Transverse colon (tissue), 4 donors: ENCODE measurements around the gene LMO1. TPM values are rescaled to one million over a fixed set of nuclear protein-coding genes. Genes with fewer than 3 reads are reported as not detected.

Source experiments
- DNase-seq: peaks from one replicate; pipeline ENCODE4 v3.0.0-alpha.2; 2019
- H3K27ac ChIP-seq, 4 donors: fragments of 200-600 bp; sonication (generic); 2 replicates each; pipeline ENCODE4 v1.5.1; 2016 to 2018; ENCODE audit warnings: inconsistent platforms in 4 of 4
- H3K27me3 ChIP-seq: fragments of 200-600 bp; sonication (generic); 2 replicates; pipeline ENCODE4 v1.5.1; 2017; ENCODE audit warnings: inconsistent platforms
- H3K36me3 ChIP-seq, 4 donors: fragments of 200-600 bp; sonication (generic); 2 replicates each; pipeline ENCODE4 v1.5.1; 2017 to 2019; ENCODE audit warnings: inconsistent platforms in 4 of 4
- H3K4me1 ChIP-seq, 4 donors: fragments of 200-600 bp; sonication (generic); 2 replicates each; pipeline ENCODE4 v1.5.1; 2017 to 2020; ENCODE audit warnings: inconsistent platforms in 4 of 4
- H3K4me3 ChIP-seq, 4 donors: fragments of 200-600 bp; sonication (generic); 1 replicate in 1 of 4; 2 replicates in 3 of 4; pipeline versions ENCODE4 v1.5.1 to v1.6.1; 2017 to 2019; ENCODE audit warnings: inconsistent platforms in 4 of 4
- H3K9me3 ChIP-seq, 2 donors: fragments of 200-600 bp; sonication (generic); 2 replicates each; pipeline ENCODE4 v1.5.1; 2017 to 2019; ENCODE audit warnings: inconsistent platforms in 2 of 2
- EP300 ChIP-seq: sonication (generic); formaldehyde crosslinking; IDR thresholded peaks from one replicate; pipeline ENCODE4 v1.6.1; 2017; ENCODE audit warnings: antibody characterized with exemption, low read depth
- POLR2A ChIP-seq: fragments of 450-650 bp; IDR thresholded peaks from one replicate; pipeline ENCODE4 v1.6.1; 2016; ENCODE audit warnings: antibody characterized with exemption, mild to moderate bottlenecking, moderate library complexity
- POLR2AphosphoS5 ChIP-seq, 3 donors: sonication (generic); formaldehyde crosslinking; IDR thresholded peaks; one replicate each; pipeline ENCODE4 v1.6.1; 2016; ENCODE audit warnings: antibody characterized with exemption in 3 of 3
- WGBS, 2 donors: methylation state at CpG; one replicate each; pipeline ENCODE4 v1.1.5; 2018; ENCODE audit warnings: low coverage in 1 of 2; 5-methylcytosine and 5-hydroxymethylcytosine counted together
- in situ Hi-C, 4 donors: fragments of 200-750 bp; cut with MboI; loops; one replicate each; pipeline versions ENCODE4 v1.15.0 to v1.15.1; 2017; ENCODE audit warnings: low sequenced_read_pairs in 3 of 4, low pct_ligation_motif_present in 1 of 4, low pct_unique_long_range_greater_than_20kb in 1 of 4
- intact Hi-C: fragments of 100-400 bp; cut with DNase I; formaldehyde crosslinking; loops from one replicate; pipeline ENCODE4 v1.15.1; 2023; ENCODE audit warnings: low total_unique reads
- total RNA-seq, 4 donors: library from RNA; depleted of rRNA; stranded (reverse); fragments of >200 nt; gene quantifications; one replicate each; pipeline ENCODE4 v1.1.0, GENCODE V29; 2016
- TF ChIP-seq, protein P1 (sequence below), 5 experiments: fragments of 200-600 bp in 3 of 5; fragments of 450-650 bp in 2 of 5; sonication (generic) in 3 of 5; IDR thresholded peaks; 1 replicate in 2 of 5; 2 replicates in 3 of 5; pipeline ENCODE4 v1.5.1; 2016 to 2017; ENCODE audit warnings: antibody characterized with exemption in 5 of 5, inconsistent platforms in 3 of 5, mild to moderate bottlenecking in 2 of 5, moderate library complexity in 1 of 5

LMO1 gene
- total RNA-seq, 4 donors from 2014 or later = not detected

DNA sequence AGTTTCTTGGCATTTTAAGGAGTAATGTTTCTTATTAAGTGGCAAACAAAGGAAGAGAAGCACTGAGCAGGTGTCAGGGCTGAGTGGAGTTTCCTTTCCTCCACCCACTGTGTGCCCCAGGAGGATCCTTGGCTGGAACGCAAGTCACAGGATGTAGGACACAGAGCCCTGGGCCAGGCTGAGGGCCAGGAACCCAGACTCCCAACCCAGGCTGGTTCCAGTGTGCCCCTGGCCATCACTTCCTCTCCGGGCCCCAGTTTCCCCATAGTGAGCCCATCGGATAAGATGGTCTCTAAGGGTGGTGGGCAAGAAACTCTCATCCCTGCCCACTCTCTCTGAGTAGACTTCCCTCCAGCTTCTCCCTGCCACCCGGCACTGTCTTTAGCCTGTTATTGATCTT is 45.3 kb downstream of the LMO1 start:
- Histone ChIP-seq H3K27me3 (no peaks in the 10 kb centered on the region), H3K4me3 (no peak overlapping the region), H3K27ac (no peak overlapping the region), H3K4me1 (peaks cover 0 to 7% (median 5%) of the 10 kb centered on the region in 4 donors), H3K9me3 (no peaks in the 10 kb centered on the region), H3K36me3 (no peaks in the 10 kb centered on the region)
- in situ Hi-C loops = no loop called here
- intact Hi-C loops = no loop called here
- 73% methylated on average over 4 of the region's 4 CpGs; no CpG with 5 or more reads in 1 of the 2 donors for WGBS, 2 donors
- DNase-seq = no peak
- TF ChIP-seq POLR2A (no peak), POLR2AphosphoS5 (IDR thresholded peaks at IDR 0.05) (no peak), EP300 (no peak)
- TF ChIP-seq, protein P1, sequence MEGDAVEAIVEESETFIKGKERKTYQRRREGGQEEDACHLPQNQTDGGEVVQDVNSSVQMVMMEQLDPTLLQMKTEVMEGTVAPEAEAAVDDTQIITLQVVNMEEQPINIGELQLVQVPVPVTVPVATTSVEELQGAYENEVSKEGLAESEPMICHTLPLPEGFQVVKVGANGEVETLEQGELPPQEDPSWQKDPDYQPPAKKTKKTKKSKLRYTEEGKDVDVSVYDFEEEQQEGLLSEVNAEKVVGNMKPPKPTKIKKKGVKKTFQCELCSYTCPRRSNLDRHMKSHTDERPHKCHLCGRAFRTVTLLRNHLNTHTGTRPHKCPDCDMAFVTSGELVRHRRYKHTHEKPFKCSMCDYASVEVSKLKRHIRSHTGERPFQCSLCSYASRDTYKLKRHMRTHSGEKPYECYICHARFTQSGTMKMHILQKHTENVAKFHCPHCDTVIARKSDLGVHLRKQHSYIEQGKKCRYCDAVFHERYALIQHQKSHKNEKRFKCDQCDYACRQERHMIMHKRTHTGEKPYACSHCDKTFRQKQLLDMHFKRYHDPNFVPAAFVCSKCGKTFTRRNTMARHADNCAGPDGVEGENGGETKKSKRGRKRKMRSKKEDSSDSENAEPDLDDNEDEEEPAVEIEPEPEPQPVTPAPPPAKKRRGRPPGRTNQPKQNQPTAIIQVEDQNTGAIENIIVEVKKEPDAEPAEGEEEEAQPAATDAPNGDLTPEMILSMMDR (IDR thresholded peaks at IDR 0.05) = no peak

DNA sequence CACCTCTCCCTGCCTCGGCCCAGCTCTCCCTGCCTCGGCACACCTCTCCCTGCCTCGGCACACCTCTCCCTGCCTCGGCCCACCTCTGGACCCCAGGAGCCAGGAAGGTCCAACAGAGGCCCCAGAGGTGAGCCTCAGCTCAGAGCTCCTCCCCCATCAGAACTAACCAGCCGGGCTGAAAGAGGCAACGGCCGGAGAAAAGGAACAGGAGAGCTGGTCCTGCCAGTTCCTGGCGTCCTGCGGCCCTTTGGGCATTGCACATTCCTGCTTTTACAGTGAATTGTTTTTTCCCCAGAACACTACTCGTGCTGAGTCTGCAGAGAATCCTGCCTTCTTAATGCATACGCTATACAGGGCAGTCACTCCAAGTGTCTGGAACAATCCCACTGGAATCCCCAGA is 45.8 kb downstream of the LMO1 start:
- 83% methylated on average over 11 of the region's 11 CpGs; no CpG with 5 or more reads in 1 of the 2 donors for WGBS, 2 donors
- TF ChIP-seq EP300 (no peak), POLR2AphosphoS5 (IDR thresholded peaks at IDR 0.05) (no peak), POLR2A (no peak)
- TF ChIP-seq, protein P1 (IDR thresholded peaks at IDR 0.05) = no peak
- Histone ChIP-seq H3K27ac (no peak overlapping the region), H3K9me3 (no peaks in the 10 kb centered on the region), H3K36me3 (no peaks in the 10 kb centered on the region), H3K4me3 (no peak overlapping the region), H3K4me1 (peaks cover 0 to 7% (median 5%) of the 10 kb centered on the region in 4 donors), H3K27me3 (no peaks in the 10 kb centered on the region)
- intact Hi-C loops (no loop called here), in situ Hi-C loops (no loop called here)
- DNase-seq = no peak

DNA sequence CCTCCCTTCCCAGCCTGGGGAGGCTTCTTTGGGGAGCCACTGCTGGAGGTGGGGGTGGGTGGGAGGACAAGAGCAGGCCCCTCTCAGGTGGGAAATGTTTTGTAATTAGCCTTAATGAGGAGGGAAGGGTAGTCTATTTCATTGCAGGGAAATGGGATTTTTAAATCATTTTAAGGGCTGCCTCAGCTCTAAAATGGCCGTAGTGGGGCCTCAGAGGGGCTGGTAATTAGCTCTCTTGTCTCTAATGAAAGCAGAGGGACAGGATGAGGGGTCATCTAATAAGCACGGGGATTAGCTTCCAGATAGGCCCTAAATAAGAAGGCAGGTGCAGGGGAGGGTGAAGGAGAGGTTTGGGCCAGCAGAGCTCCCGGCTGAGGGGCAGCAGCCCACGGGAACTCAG is 46.5 kb downstream of the LMO1 start:
- 73 to 80% methylated on average over 1 to 4 of the region's 4 CpGs for WGBS, 2 donors
- Histone ChIP-seq H3K4me1 (peaks cover 0 to 6% (median 4%) of the 10 kb centered on the region in 4 donors), H3K36me3 (no peaks in the 10 kb centered on the region), H3K9me3 (no peaks in the 10 kb centered on the region), H3K27me3 (no peaks in the 10 kb centered on the region), H3K4me3 (no peak overlapping the region), H3K27ac (no peak overlapping the region)
- TF ChIP-seq POLR2AphosphoS5 (IDR thresholded peaks at IDR 0.05) = no peak
- TF ChIP-seq, protein P1 (IDR thresholded peaks at IDR 0.05) = no peak
- no peak for TF ChIP-seq EP300
- TF ChIP-seq POLR2A = no peak
- in situ Hi-C loops (no loop called here), intact Hi-C loops (no loop called here)
- no peak for DNase-seq

DNA sequence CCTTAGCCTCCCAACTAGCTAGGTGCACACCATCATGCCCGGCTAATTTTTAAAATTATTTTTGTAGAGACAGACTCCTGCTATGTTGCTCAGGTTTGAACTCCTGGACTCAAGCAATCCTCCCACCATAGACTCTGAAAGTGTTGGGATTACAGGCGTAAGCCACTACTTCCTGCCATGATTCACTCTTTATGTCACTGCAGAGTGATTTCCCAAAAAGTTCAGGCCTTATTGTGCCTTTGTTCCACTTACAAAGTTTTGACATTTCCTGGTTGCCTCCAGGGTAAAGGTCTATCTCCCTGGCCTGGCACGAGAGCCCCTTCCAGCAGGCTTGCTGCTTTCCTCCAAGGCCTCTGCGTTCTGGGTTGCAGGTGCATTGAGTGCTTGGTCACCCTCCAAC is 50.3 kb downstream of the LMO1 start:
- TF ChIP-seq, protein P1 (IDR thresholded peaks at IDR 0.05) = no peak
- TF ChIP-seq POLR2A = no peak
- no peak for TF ChIP-seq EP300
- TF ChIP-seq POLR2AphosphoS5 (IDR thresholded peaks at IDR 0.05) = no peak
- Histone ChIP-seq H3K9me3 (no peaks in the 10 kb centered on the region), H3K27ac (peak overlapping the region in 1 of 4 donors; percentile 17), H3K27me3 (no peaks in the 10 kb centered on the region), H3K4me1 (no peaks in the 10 kb centered on the region), H3K4me3 (no peak overlapping the region), H3K36me3 (no peaks in the 10 kb centered on the region)
- WGBS, 2 donors = 54 to 58% methylated on average over 2 to 4 of the region's 4 CpGs
- intact Hi-C loops (no loop called here), in situ Hi-C loops (no loop called here)
- no peak for DNase-seq
